ENCODE results near the gene ADCY3. TPM values are rescaled to one million over a fixed set of nuclear protein-coding genes. Genes with fewer than 3 reads are reported as not detected.

Gene ADCY3
- total and polyA plus RNA-seq, 2 experiments from 2014 or later, result 9.1 to 47.4 TPM

GRCh38 chr2:24917086-24917485 is 3.0 kb downstream of the ADCY3 start:
- Histone ChIP-seq H3K9ac (no peak overlapping the region), H3K36me3 (ENCODE audit: low read depth) (no peaks in the 10 kb centered on the region), H3F3A (ENCODE audit: insufficient read depth) (0 out of 2 replicates have a peak, but pooled peaks cover 5% of the 10 kb centered on the region), H3K27me3 (replicated peaks; ENCODE audit: insufficient read depth) (no peaks in the 10 kb centered on the region), H3K4me2 (ENCODE audit: unreplicated experiment) (no peak overlapping the region), H3K4me3 (no peak overlapping the region), H3K9me3 (ENCODE audit: low read depth) (no peaks in the 10 kb centered on the region), H2AFZ (no peak overlapping the region), H4K20me1 (ENCODE audit: insufficient read depth) (no peaks in the 10 kb centered on the region), H3K4me1 (ENCODE audit: insufficient read depth) (peaks cover 6% of the 10 kb centered on the region; the same call in 1 of the 2 replicates), H3K9me2 (ENCODE audit: insufficient read depth) (no peaks in the 10 kb centered on the region), H3K27ac (no peak overlapping the region), H3K79me2 (ENCODE audit: insufficient read depth) (peaks cover 31% of the 10 kb centered on the region)
- peak; percentile 35 for DNase-seq
- 58 to 60% methylated on average over 7 of the region's 7 CpGs for WGBS, 2 experiments (ENCODE audit: low coverage in 1 of 2, low lambda C conversion rate in 2 of 2, missing lambda C conversion rate in 2 of 2)
- no peak for TF ChIP-seq EZH2phosphoT487 (IDR thresholded peaks at IDR 0.05; ENCODE audit: insufficient read depth, low read depth)
- TF ChIP-seq EZH2 (IDR thresholded peaks at IDR 0.05; ENCODE audit: insufficient read depth, poor library complexity, severe bottlenecking), result no peak
- in situ Hi-C loops (cut with MboI), result no loop called here

- in situ Hi-C loops (cut with MboI), result no loop called here
- DNase-seq, result peak; percentile 41
- Histone ChIP-seq H3K9ac (no peak overlapping the region), H4K20me1 (ENCODE audit: insufficient read depth) (no peaks in the 10 kb centered on the region), H3K36me3 (ENCODE audit: low read depth) (no peaks in the 10 kb centered on the region), H3K27me3 (replicated peaks; ENCODE audit: insufficient read depth) (no peaks in the 10 kb centered on the region), H3K4me3 (no peak overlapping the region), H3K4me2 (ENCODE audit: unreplicated experiment) (no peak overlapping the region), H3K27ac (no peak overlapping the region), H3K9me3 (ENCODE audit: low read depth) (no peaks in the 10 kb centered on the region), H3K9me2 (ENCODE audit: insufficient read depth) (no peaks in the 10 kb centered on the region), H3K4me1 (ENCODE audit: insufficient read depth) (peaks cover 6% of the 10 kb centered on the region; the same call in 1 of the 2 replicates), H3F3A (ENCODE audit: insufficient read depth) (0 out of 2 replicates have a peak, but pooled peaks cover 2% of the 10 kb centered on the region), H3K79me2 (ENCODE audit: insufficient read depth) (peaks cover 31% of the 10 kb centered on the region), H2AFZ (no peak overlapping the region)
- no peak for TF ChIP-seq EZH2 (IDR thresholded peaks at IDR 0.05; ENCODE audit: insufficient read depth, poor library complexity, severe bottlenecking)
- no peak for TF ChIP-seq EZH2phosphoT487 (IDR thresholded peaks at IDR 0.05; ENCODE audit: insufficient read depth, low read depth)
- WGBS, 2 experiments (ENCODE audit: low coverage in 1 of 2, low lambda C conversion rate in 2 of 2, missing lambda C conversion rate in 2 of 2), result 73 to 78% methylated on average over 4 of the region's 4 CpGs
Observed at GRCh38 chr2:24915796-24916195, 4.2 kb downstream of the ADCY3 start.

- TF ChIP-seq EZH2 (IDR thresholded peaks at IDR 0.05; ENCODE audit: insufficient read depth, poor library complexity, severe bottlenecking) (no peak), EZH2phosphoT487 (IDR thresholded peaks at IDR 0.05; ENCODE audit: insufficient read depth, low read depth) (no peak)
- Histone ChIP-seq H3K27me3 (replicated peaks; ENCODE audit: insufficient read depth) (no peaks in the 10 kb centered on the region), H3K9me3 (ENCODE audit: low read depth) (no peaks in the 10 kb centered on the region), H2AFZ (no peak overlapping the region), H3K4me2 (ENCODE audit: unreplicated experiment) (no peak overlapping the region), H3K9ac (no peak overlapping the region), H3K9me2 (ENCODE audit: insufficient read depth) (no peaks in the 10 kb centered on the region), H3K4me1 (ENCODE audit: insufficient read depth) (peaks cover 6% of the 10 kb centered on the region; the same call in 1 of the 2 replicates), H3K79me2 (ENCODE audit: insufficient read depth) (peaks cover 31% of the 10 kb centered on the region), H3K27ac (no peak overlapping the region), H3K4me3 (no peak overlapping the region), H3K36me3 (ENCODE audit: low read depth) (no peaks in the 10 kb centered on the region), H4K20me1 (ENCODE audit: insufficient read depth) (no peaks in the 10 kb centered on the region), H3F3A (ENCODE audit: insufficient read depth) (no peaks in the 10 kb centered on the region)
- no peak for DNase-seq
- 86 to 87% methylated on average over 8 of the region's 8 CpGs for WGBS, 2 experiments (ENCODE audit: low coverage in 1 of 2, low lambda C conversion rate in 2 of 2, missing lambda C conversion rate in 2 of 2)
- in situ Hi-C loops (cut with MboI), result no loop called here
Observed at GRCh38 chr2:24915175-24915574, 4.9 kb downstream of the ADCY3 start.

GRCh38 chr2:24914713-24915112 is 5.3 kb downstream of the ADCY3 start:
- no peak overlapping the region for H3K27ac ChIP-seq
- TF ChIP-seq EZH2 (IDR thresholded peaks at IDR 0.05; ENCODE audit: insufficient read depth, poor library complexity, severe bottlenecking), result no peak
- TF ChIP-seq EZH2phosphoT487 (IDR thresholded peaks at IDR 0.05; ENCODE audit: insufficient read depth, low read depth), result no peak
- in situ Hi-C loops (cut with MboI), result no loop called here
- H2AFZ ChIP-seq, result no peak overlapping the region
- H3K79me2 ChIP-seq (ENCODE audit: insufficient read depth), result peaks cover 31% of the 10 kb centered on the region
- H3K4me2 ChIP-seq (ENCODE audit: unreplicated experiment), result no peak overlapping the region
- H3K27me3 ChIP-seq (replicated peaks; ENCODE audit: insufficient read depth), result no peaks in the 10 kb centered on the region
- H3K4me1 ChIP-seq (ENCODE audit: insufficient read depth), result peaks cover 6% of the 10 kb centered on the region; the same call in 1 of the 2 replicates
- DNase-seq, result no peak
- H3K9me2 ChIP-seq (ENCODE audit: insufficient read depth), result no peaks in the 10 kb centered on the region
- 92 to 93% methylated on average over 5 of the region's 5 CpGs for WGBS, 2 experiments (ENCODE audit: low coverage in 1 of 2, low lambda C conversion rate in 2 of 2, missing lambda C conversion rate in 2 of 2)
- H3F3A ChIP-seq (ENCODE audit: insufficient read depth), result no peaks in the 10 kb centered on the region
- H3K36me3 ChIP-seq (ENCODE audit: low read depth), result no peaks in the 10 kb centered on the region
- no peak overlapping the region for H3K4me3 ChIP-seq
- H3K9me3 ChIP-seq (ENCODE audit: low read depth), result no peaks in the 10 kb centered on the region
- H4K20me1 ChIP-seq (ENCODE audit: insufficient read depth), result no peaks in the 10 kb centered on the region
- H3K9ac ChIP-seq, result no peak overlapping the region

GRCh38 chr2:24913911-24914310 is 6.1 kb downstream of the ADCY3 start:
- H3K9me2 ChIP-seq (ENCODE audit: insufficient read depth), result no peaks in the 10 kb centered on the region
- in situ Hi-C loops (cut with MboI), result no loop called here
- no peaks in the 10 kb centered on the region for H3K27me3 ChIP-seq (replicated peaks; ENCODE audit: insufficient read depth)
- peaks cover 6% of the 10 kb centered on the region; the same call in 1 of the 2 replicates for H3K4me1 ChIP-seq (ENCODE audit: insufficient read depth)
- no peak overlapping the region for H3K4me2 ChIP-seq (ENCODE audit: unreplicated experiment)
- no peak for DNase-seq
- no peaks in the 10 kb centered on the region for H4K20me1 ChIP-seq (ENCODE audit: insufficient read depth)
- H3F3A ChIP-seq (ENCODE audit: insufficient read depth), result no peaks in the 10 kb centered on the region
- H3K9me3 ChIP-seq (ENCODE audit: low read depth), result no peaks in the 10 kb centered on the region
- no peaks in the 10 kb centered on the region for H3K36me3 ChIP-seq (ENCODE audit: low read depth)
- no peak overlapping the region for H2AFZ ChIP-seq
- peaks cover 31% of the 10 kb centered on the region for H3K79me2 ChIP-seq (ENCODE audit: insufficient read depth)
- no peak overlapping the region for H3K4me3 ChIP-seq
- TF ChIP-seq EZH2phosphoT487 (IDR thresholded peaks at IDR 0.05; ENCODE audit: insufficient read depth, low read depth) (no peak), EZH2 (IDR thresholded peaks at IDR 0.05; ENCODE audit: insufficient read depth, poor library complexity, severe bottlenecking) (no peak)
- 87 to 88% methylated on average over 6 to 9 of the region's 9 CpGs for WGBS, 2 experiments (ENCODE audit: low coverage in 1 of 2, low lambda C conversion rate in 2 of 2, missing lambda C conversion rate in 2 of 2)
- no peak overlapping the region for H3K27ac ChIP-seq
- no peak overlapping the region for H3K9ac ChIP-seq

Data from GM23248 (cell line).